IMR-90 (cell line): ENCODE results near the gene ISCU.
"Not testable (repeated sequence)": the region's sequence is repeated elsewhere in the genome, so short reads cannot be mapped to it uniquely, and the experiment has no call there.

Experiments used
- BHLHE40 ChIP-seq: fragments of 150-350 bp; IDR thresholded peaks from 2 replicates; pipeline ENCODE4 v1.6.1; 2016; ENCODE audit warnings: mild to moderate bottlenecking, low read depth, low read length
- CEBPB ChIP-seq: IDR thresholded peaks from 2 replicates; pipeline ENCODE4 v1.6.1; 2012; ENCODE audit warnings: low read depth, low read length, improper control_type of control experiment
- CTCF ChIP-seq: conservative IDR thresholded peaks from 2 replicates; pipeline ENCODE4 v1.5.1; 2012; ENCODE audit warnings: mild to moderate bottlenecking, low read depth, low read length, improper control_type of control experiment
- ELK1 ChIP-seq: fragments of 150-350 bp; IDR thresholded peaks from 2 replicates; pipeline ENCODE4 v1.6.1; 2016; ENCODE audit warnings: low read depth, mild to moderate bottlenecking, low read length, moderate library complexity, borderline replicate concordance
- FOS ChIP-seq: fragments of 150-350 bp; IDR thresholded peaks from 2 replicates; pipeline ENCODE4 v1.6.1; 2016; ENCODE audit warnings: low read depth, low read length
- MAFK ChIP-seq: IDR thresholded peaks from 2 replicates; pipeline ENCODE4 v1.6.1; 2012; ENCODE audit warnings: low read depth, low read length, improper control_type of control experiment
- MAZ ChIP-seq: IDR thresholded peaks from 2 replicates; pipeline ENCODE4 v1.6.1; 2012; ENCODE audit warnings: low read depth, mild to moderate bottlenecking, low read length, improper control_type of control experiment, moderate library complexity, borderline replicate concordance
- MXI1 ChIP-seq: IDR thresholded peaks from 2 replicates; pipeline ENCODE4 v1.6.1; 2012; ENCODE audit warnings: low read depth, mild to moderate bottlenecking, low read length, moderate library complexity, borderline replicate concordance
- POLR2A ChIP-seq: IDR thresholded peaks from 2 replicates; pipeline ENCODE4 v1.6.1; 2012; ENCODE audit warnings: mild to moderate bottlenecking, low read depth, low read length
- RAD21 ChIP-seq: IDR thresholded peaks from 2 replicates; pipeline ENCODE4 v1.6.1; 2012; ENCODE audit warnings: low read length, improper control_type of control experiment
- RCOR1 ChIP-seq: IDR thresholded peaks from 2 replicates; pipeline ENCODE4 v1.6.1; 2012; ENCODE audit warnings: mild to moderate bottlenecking, low read length, improper control_type of control experiment; ENCODE audit not compliant: insufficient replicate concordance
- RFX5 ChIP-seq: IDR thresholded peaks from 2 replicates; pipeline ENCODE4 v1.8.0; 2012; ENCODE audit warnings: low read depth, mild to moderate bottlenecking, low read length, moderate library complexity
- SMC3 ChIP-seq: fragments of 150-350 bp; IDR thresholded peaks from 2 replicates; pipeline ENCODE4 v1.6.1; 2016; ENCODE audit warnings: low read depth, mild to moderate bottlenecking, antibody characterized with exemption, low read length, moderate library complexity
- USF2 ChIP-seq: fragments of 150-350 bp; IDR thresholded peaks from 2 replicates; pipeline ENCODE4 v1.6.1; 2017; ENCODE audit warnings: mild to moderate bottlenecking, antibody characterized with exemption, low read length, low read depth

GRCh38 chr12:108590463-108590862, 28.1 kb downstream of the ISCU start:
- TF ChIP-seq USF2, POLR2A, CTCF, BHLHE40, RFX5, RAD21, MAFK, MAZ, SMC3, FOS, MXI1, CEBPB, ELK1, RCOR1: not testable (repeated sequence)
